CD4-positive, alpha-beta T cell treated with Interleukin-4 for 1 hour (primary cell): ENCODE measurements around the gene TTC39C.
A peak's percentile ranks its signal among the peaks of the same experiment; 100 is the strongest.

Source experiments
- DNase-seq, 2 donors: peaks; one replicate each; pipeline ENCODE4 v3.0.0-alpha.2; 2020 to 2022

Gene TTC39C

DNA sequence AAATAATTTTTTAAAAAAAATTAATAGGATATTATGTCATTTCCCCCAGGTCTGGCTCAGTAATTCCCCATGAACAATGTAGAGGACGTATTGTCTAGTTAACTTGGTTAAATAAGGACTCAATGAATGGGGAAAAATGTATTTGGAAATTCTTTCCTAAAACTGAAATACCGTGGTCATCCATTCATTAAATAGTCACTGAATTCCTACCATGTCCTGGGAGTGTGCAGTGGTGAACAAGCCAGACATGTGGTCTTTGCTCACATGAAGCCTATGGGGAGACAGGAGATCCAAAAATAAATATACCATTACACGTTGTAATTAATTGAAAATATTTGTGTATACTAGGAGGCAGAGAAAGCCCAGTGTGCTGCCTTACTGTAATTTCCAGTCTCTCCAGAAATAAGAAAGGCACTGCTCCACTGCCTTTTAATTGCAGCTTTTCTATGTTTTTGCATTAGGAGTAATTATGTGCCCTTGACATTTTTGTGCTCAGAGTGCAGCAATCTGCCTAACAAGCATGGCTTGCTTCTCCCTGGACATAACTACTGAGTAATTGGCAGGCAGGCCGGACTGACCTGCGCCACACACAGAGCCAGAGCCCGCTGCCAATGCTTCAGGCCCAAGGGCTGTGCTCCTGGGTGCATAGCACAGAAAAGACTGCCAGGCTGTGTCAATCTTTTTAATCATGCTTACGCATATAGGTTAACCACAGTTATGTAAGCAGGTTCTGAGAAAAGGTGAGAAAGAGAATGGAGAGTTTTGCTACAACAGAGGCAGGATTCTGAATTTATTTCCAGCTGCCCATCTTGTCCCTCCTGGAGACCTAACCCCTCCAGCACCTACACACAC, 22.2 kb upstream of the TTC39C start:
- peak; percentile 74 to 85 for DNase-seq

DNA sequence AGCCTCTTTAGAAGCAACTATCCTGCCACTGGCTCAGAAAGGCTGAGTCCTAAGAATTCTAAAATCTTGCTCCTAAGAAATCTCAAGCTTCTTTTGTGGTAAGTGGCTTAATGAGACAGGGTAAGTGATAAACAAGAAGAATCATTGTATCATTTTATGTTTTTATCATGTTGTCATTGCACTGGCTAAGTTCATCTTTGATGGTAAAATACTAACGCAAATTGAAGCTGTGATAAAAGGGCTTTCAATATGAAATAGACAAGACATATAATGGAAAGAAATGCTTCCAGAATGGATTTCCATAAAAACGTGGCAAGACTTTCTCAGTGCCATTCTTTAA, 21.6 kb upstream of the TTC39C start:
- no peak for DNase-seq

DNA sequence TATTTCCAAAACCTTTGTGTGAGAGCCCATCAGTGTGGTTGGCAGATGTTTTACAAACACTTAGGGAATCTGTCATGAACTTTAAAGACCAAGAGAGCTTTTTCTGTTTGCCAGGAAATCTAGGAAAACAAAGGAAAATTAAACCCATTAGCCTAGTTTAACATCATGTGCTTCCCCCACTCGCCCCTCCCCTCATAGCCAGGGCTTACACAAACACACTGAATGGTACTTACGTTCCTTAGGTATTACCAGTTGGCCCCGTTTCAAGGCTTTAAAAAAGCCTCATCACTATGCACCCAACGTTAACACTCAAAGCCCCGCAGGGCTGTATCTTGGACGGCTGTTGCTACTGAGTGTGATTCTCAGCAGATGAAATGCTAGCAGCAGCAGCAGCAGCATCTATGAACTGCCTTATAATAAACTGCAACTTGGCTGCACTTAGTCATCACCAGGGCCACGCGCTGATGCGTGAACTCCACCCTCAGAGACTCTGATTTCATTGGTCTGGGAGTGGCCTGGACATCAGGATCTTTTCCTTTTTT, 20.1 kb upstream of the TTC39C start:
- peak; percentile 26 to 53 for DNase-seq

DNA sequence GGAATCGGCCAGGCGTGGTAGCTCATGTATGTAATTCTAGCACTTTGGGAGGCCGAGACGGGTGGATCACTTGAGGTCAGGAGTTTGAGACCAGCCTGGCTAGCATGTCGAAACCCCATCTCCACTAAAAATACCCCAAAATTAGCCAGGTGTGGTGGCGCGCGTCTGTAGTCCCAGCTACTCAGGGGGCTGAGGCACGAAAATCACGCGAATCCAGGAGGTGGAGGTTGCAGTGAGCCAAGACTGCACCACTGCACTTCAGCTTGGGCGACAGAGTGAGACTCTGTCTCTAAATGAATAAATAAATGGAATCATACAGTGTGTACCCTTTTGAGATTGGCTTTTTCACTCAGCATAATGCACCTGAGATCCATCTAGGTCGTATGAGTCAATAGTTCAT, 19.4 kb upstream of the TTC39C start:
- no peak for DNase-seq

DNA sequence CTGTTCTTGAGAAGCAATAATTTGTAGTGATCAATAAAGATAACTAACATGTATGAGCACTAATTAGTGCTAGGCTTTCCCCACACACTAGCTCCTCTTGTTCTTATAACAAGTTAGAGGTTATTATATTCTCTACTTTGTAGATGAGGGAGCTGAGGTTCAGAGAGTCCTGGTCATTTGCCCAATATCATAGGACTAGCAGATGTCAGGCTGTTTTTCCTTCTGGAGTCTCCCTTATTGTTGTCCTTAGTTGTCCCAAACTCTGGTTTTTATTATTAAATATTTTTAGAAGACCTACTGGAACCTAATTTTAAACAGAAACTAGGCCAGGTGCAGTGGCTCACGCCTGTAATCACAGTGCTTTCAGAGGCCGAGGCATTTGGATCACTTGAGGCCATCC, 16.5 kb upstream of the TTC39C start:
- no peak for DNase-seq

DNA sequence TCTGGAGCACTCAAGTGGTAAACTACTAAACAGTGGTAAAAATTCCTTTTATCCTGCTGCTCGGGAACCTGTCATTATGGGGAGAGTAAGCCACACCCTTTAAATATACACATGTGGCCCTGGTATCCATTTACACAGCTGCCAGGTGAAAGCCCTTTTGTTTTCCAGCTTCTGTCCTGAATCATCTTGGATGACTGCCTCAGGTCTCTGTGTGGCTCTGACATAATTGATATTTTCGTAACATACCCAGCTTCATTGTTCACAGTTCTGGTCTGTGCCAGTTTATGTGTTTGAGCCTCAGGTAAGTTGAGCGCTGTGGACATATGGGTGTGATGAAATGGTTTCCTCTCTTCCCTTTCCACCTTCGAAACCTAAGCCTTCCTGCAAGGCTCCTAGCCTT, 15.7 kb upstream of the TTC39C start:
- DNase-seq, result no peak

DNA sequence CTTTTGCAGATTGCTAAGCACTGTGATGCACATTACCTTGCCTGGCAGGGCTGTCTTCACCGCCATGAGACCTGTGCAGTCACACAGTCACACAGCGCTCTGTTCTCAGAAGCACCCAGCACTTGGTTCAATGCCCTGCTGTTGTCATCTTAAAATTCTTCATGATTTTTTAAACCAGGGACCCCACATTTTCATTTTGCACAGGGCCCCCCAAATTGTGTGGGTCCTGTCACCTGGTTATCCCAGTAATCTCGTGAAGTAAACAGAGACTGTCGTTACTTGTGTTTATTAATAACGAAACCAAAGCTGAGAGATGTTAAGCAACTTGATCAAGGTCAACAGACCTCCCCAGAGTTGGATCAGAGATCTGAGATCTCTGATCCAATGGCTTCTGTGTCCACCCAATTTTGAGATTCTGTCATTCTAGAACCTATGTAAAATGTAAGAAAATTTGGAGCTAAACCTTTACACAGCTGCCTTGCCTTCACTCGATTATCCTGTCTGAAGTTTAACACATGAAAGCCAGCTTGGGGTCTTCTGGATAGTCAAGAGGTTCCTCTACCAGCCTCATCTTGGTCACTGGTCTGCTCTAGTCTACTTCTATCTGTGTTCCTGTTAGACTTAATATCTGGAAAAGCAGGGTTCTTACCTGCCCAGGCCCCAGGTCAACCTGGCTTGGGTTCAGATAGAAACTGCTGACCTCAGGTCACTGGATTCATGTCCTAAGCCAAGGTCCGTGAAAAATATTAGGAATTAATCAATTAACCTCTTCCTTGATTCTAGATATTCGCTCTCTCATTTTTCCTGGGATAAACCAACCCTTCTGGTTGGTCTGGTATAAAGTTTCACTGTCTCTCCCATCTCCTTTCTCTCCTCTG, 13.7 kb upstream of the TTC39C start:
- DNase-seq, result no peak

DNA sequence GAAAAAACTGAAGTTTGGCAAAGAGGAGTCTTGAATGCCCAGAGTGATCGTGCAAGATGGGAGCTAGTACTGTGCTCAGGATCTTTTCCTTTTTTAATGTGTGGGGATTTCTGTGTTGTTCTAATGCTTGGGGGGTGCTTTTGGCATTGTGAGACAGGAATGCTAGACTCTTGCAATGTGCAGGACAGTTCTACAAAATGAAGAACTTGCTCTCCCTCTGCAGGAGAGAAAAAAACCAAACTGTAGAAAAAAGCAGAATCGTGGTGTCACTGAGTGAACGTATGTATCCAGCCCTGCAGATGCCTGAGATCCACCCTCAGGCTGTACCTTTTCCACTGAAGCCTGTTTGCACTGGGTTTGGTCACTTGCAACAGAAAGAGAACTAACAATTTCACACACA, 12.1 kb upstream of the TTC39C start:
- DNase-seq, result no peak

DNA sequence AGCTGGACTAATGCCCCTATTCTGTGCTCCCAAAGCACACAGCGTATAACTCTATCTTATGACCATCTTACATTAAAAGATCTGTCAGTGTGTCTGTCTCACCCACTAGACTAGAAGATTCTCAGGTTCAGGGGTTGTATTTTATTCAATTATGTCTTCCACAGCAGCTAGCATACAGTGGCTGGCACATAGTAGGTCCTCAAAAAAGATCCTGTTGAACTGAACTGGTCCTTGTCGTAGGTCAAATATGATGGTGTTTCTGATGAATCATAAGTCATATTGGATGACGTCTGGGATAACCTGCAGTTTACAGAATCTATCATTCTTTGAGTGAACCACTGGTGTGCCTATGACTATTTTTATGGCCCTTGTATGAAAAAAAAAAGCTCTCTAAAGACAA, 11.3 kb upstream of the TTC39C start:
- DNase-seq, result no peak

DNA sequence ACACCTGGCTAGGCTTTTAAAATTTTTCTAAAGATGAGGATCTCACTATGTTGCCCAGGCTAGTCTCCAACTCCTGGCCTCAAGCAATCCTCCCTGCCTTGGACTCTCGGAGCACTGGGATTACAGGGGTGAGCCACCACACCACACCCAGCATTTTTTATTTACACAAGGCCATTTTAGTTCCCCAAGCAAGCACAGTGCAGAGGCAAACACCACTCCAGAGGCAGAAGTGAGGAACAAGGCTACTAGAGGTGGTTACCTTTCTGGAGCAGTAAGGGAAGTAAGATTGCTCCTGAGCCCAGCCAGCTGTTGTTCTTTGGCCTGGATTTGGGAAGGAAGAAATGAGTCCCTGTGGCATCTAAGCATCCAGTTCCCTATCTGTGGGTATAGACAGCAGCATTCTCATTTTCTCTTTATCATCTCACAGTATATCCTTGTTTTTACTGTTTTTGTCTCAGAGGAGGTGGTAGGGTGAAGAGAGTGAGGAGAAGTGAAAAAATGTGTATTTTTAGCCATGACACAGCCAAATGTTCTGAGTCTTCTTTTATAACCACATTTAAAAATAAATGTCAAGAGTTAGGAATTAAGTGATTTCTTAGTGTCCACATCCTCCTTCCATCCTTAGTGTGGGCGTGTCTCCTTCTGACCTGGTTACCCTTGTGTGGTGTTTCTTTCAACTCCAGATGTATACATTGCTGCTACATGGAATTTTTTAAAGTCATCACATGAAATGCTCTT, 10.5 kb upstream of the TTC39C start:
- no peak for DNase-seq

DNA sequence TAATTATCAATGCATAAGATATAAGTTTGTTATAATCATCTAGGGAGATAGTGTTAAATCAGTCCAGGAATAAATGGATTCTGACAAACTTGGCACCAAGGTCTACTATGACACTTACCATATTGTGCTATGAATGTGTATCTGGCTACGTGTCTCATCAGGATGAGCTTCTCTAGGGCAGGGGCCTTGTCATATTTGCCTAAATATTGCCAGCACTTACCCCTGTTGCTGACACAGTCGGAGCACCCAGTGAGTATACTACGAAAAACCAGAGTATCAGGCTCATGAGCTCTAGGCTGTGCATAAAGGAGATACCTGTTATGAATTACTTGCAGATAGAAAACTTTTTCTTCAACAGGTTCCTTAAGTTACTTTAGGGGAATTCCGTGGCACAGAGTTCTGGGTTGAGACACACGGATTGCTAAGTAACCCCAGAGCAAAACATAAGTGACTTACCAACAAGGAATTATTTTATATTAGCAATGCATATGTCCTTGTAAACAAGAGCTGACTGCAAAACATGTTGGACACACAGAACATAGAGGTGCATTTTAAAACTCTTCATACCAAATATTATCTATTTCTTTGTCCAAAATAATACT, 7.7 kb upstream of the TTC39C start:
- peak in 1 of 2 donors; percentile 52 for DNase-seq

DNA sequence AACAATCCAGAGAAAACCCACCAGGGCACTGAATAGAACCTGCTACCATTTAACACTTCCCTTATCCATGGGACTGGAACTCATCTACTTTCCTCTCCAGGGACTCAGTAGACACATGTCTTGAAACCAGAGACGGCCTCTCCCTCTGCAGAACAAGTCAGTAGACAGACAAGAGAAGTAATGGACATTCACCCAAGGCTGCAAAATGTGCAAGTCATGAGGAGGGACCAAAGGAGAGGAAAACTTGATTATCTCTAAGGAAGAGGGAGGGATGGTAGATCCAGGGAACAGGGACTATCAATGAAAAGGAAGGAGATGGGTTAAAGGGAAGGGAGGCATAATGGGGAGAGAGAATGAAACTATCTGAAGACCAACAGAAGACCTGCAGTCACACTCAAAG, 5.3 kb upstream of the TTC39C start:
- DNase-seq, result no peak

DNA sequence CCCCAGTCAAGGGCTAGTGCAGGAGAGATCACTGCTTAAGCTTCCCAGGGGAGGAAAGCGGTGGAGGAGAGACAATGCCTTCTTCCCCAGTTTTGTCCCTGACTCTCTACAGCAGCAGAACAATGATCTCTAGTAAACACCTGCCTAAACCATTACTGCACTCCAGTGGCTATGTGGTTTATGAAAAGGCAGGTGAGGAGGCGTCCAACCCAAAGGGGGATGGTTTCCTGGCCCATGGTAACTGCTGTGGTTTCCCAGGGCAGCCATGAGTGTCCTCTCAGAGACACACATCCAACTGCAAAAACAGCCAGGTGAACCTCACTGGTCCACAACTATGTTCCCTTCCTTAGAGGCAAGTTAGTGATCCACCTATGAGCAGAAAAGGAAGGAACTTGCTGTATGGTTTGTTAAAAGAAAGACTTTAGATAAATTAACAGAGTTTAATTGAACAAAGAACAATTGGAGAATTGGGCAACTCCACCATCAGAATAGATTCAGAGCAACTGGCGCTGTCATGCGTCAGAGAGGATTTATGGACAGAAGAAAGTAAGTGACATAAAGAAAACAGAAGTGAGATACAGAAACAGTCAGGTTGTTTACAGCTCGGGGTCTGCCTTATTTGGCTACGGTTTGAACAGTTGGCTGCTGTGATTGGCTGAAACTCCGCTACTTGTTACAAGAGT, 4.8 kb upstream of the TTC39C start:
- peak; percentile 34 to 59 for DNase-seq

DNA sequence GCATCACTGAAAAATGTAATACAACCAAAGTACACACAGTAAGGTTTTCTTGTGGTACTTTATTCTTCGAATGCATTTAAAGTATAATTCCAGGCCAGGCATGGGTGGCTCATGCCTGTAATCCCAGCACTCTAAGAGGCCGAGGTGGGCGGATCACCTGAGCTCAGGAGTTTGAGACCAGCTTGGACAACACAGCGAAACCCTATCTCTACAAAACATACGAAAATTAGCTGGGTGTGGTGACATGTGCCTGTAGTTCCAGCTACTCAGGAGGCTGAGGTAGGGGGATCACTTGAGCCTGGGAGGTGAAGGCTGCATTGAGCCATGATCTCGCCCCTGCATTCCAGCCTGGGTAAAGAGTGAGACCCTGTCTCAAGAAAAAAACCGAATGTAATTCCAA, 3.9 kb upstream of the TTC39C start:
- DNase-seq, result no peak

DNA sequence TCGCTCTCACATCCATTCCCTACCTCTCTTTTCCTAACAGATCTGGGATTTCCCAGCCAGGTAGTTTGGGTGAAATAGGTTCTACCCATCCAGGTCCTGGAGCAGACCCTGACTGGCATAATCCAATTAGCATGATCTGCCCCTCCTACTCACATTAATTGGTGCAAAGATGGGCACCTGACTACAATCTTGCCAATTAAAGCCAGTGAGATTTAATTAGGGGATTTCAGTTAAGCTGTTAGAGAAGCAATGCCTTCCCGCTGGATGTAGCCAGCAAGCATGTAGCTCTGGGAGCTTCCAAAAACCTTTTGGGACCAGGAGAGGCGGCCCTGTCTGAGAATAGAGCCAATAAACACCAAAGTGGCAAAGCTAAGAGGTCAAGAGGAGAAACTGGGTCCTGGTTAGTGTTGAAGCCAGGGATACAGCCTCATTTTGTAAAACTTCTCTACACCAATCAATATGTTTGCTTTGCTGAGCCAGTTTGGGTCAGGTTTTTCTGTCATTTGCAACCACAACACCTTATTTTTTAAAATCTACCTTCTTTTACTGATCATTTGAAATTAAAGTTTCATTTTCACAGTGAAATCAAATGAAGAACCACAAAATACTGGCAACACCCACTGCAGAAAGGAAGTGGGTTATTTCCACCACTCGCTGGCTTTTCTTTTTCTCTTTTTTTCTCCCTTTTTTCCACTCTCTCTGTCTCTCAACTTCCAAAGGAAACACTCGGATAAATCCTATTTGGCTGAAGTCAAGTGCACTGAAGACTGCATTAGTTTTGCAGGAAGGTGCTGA, 3.2 kb upstream of the TTC39C start:
- peak in 1 of 2 donors; percentile 74 for DNase-seq

DNA sequence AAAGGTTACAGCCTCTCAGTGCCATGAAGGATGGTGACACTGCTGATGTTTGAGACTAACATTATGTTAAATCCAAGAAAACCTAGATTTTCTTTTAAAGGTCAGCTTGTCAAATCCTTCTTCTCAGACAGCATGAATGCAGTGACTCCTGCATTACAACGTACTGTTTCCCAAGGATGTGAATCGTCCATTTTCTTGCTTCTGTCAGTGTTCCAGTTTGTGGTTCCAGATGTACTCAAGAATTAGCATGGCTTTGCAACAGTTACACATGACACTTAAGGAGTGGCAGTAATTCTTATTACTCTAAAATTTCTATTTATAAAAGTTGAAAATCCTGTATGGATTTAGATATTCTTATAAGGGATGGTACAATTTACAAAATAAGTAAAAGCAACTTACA, 1.5 kb upstream of the TTC39C start:
- no peak for DNase-seq

DNA sequence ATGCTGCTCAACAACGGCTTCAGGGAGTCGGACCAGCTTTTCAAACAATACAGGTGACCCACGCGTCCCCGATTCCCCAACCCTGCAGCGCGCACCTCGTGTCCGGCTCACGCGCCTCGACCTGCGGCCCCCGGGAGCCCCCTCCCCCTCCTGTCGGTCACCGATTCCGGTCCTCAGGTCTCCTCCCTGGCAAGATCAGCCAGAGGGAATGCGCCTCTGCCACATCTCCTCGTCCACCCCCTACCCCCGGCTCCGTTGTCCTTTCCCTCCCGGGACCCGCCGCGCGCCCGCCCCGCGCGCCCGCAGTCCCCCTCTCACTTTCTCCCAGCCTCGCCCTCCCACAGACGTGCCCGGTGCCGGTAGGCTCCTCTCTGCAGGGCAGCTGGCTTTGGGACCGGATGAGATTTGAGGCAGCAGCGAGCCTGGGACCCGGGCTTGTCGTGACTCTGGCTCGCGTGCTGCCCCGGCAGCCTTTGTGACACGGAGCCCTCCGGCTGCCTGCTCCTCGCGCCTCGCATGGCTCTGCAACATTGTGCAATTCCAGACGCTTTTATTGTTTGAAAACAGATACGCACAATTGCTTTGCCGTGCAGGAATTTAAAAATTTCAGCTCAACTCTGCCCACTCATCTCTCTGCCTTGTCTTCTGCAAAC, 558 bp downstream of the TTC39C start:
- peak; percentile 32 to 42 for DNase-seq

DNA sequence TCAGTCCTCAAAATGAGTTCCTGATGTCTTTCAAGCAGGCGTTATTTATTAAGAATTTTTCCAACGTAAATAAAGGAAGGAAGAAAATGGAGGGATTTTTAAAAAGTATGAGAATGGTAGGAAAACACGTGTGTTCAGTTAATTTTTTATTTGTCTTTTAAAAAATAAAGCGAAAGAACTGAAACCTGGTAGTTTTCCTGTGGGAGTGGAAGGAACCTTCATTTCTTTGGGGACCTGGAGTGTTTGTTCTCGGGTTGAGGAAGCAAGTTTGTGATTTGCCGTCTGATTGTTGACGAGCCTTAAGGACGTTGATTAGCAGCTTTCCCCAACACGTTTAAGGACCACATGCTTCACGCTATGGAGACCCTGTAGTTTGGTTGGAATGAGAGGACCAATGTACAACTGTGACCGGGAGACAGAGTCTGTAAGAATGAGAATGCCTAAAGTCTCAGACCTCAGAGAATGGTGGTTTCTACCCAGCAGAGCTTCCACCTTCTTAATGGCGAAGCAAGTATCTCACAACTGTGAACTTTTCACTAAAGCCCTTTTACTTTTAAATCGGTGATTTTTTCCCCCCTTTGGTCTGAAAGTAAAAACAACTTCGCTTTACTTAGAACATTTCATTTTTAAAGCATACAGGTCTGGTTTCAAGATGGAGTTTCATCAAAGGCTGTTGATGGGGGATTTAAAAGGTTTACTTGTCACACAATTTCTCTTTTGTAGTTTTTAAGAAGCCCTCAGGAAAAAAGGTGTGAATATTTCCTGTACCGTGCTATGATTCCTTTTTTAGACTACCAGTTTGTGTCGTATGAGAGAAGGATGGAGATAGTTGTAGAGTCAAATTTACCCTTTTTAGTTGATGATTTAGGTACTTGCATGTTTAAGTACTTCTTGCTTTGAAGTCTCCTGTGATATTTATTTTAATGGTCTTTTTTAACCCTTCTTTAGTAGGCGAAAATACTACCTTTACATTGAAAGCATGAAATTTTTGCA, 1.4 kb downstream of the TTC39C start:
- DNase-seq, result no peak

DNA sequence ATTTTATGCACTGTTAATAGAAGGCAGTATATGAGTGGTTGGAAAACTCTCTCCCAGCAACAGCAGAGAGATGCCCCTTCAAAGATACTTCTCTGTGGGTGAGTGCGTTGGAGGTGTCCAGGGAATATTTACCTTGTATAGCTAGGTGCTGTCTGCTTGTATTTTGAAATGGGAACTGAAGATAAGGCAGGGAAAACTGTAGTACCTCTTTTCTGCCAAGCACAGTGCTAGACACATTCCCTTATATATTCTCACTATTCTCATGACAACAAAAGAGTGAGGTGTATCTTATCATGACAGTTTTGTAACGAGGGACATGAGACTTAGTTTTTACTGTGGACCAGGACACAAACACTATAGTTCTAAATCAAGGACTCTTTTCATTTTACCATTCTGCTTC, 2.1 kb downstream of the TTC39C start:
- no peak for DNase-seq
